Activated T-cell treated with anti-CD3 and anti-CD28 coated beads, Interleukin-2, amount 50 U/mL, for 48 hours (primary cell): Measurements from ENCODE around the gene CCDC28B.
"Not testable (repeated sequence)": the region's sequence is repeated elsewhere in the genome, so short reads cannot be mapped to it uniquely, and the experiment has no call there.

Experiments
- DNase-seq, 2 experiments: peaks; one replicate each; pipeline ENCODE4 v3.0.0-alpha.2; 2020

The CCDC28B gene

GRCh38 chr1:32200226-32201010 lies at the start of gene CCDC28B:
Gene CCDC28B, plus strand, starts transcription at chr1:32200595. Its CDS starts 1,341 bp downstream, at chr1:32201936.
- DNase-seq = peak; percentile 73 to 74

GRCh38 chr1:32150847-32151246 lies 49.5 kb upstream of the CCDC28B start:
- no peak for DNase-seq

- DNase-seq = no peak
Measured at GRCh38 chr1:32151319-32151787, 49.0 kb upstream of the CCDC28B start.

- DNase-seq = no peak
Measured at GRCh38 chr1:32159189-32159588, 41.2 kb upstream of the CCDC28B start.

GRCh38 chr1:32163405-32163804 lies 37.0 kb upstream of the CCDC28B start:
- no peak for DNase-seq

GRCh38 chr1:32165633-32166032 lies 34.8 kb upstream of the CCDC28B start:
- not testable (repeated sequence) for DNase-seq

- no peak for DNase-seq
Measured at GRCh38 chr1:32170991-32171390, 29.4 kb upstream of the CCDC28B start.

GRCh38 chr1:32172621-32173245 lies 27.7 kb upstream of the CCDC28B start:
- DNase-seq = no peak

GRCh38 chr1:32178380-32179192 lies 21.8 kb upstream of the CCDC28B start:
- DNase-seq = no peak

- DNase-seq = no peak
Measured at GRCh38 chr1:32179193-32179442, 21.3 kb upstream of the CCDC28B start.

GRCh38 chr1:32179443-32180185 lies 20.8 kb upstream of the CCDC28B start, which contains the start of gene TXLNA:
Gene TXLNA, plus strand, starts transcription at chr1:32179675. Its CDS starts 671 bp downstream, at chr1:32180346.
- DNase-seq = peak; percentile 94 to 95

- DNase-seq = peak; percentile 52 to 62
Measured at GRCh38 chr1:32180186-32181060, 20.0 kb upstream of the CCDC28B start.

- DNase-seq = no peak
Measured at GRCh38 chr1:32181065-32181464, 19.3 kb upstream of the CCDC28B start.

- no peak for DNase-seq
Measured at GRCh38 chr1:32181563-32181962, 18.8 kb upstream of the CCDC28B start.

GRCh38 chr1:32182060-32182459 lies 18.3 kb upstream of the CCDC28B start:
- no peak for DNase-seq

GRCh38 chr1:32184650-32185049 lies 15.7 kb upstream of the CCDC28B start:
- DNase-seq = no peak

GRCh38 chr1:32186077-32186476 lies 14.3 kb upstream of the CCDC28B start:
- DNase-seq = no peak

- no peak for DNase-seq
Measured at GRCh38 chr1:32186491-32186890, 13.9 kb upstream of the CCDC28B start.

GRCh38 chr1:32187850-32188249 lies 12.5 kb upstream of the CCDC28B start:
- DNase-seq = no peak

GRCh38 chr1:32192220-32192948 lies 8.0 kb upstream of the CCDC28B start:
- DNase-seq = no peak

GRCh38 chr1:32194984-32195383 lies 5.4 kb upstream of the CCDC28B start:
- no peak for DNase-seq
